Caco-2 (cell line): Measurements from ENCODE around the gene PDCD1. TPM values are rescaled to one million over a fixed set of nuclear protein-coding genes. Genes with fewer than 3 reads are reported as not detected.
"Not testable (repeated sequence)": the region's sequence is repeated elsewhere in the genome, so short reads cannot be mapped to it uniquely, and the experiment has no call there.

Source experiments
- Bru-seq: library from RNA; stranded (reverse); fragments of 400-500 nt; gene quantifications from one replicate; lab custom pipeline; 2021; lab: Mats Ljungman, UMichigan
- BruChase-seq, 2 experiments: library from RNA; stranded (reverse); fragments of 400-500 nt; gene quantifications; one replicate each; lab custom pipeline; 2021; lab: Mats Ljungman, UMichigan
- BruUV-seq: library from RNA; stranded (reverse); fragments of 400-500 nt; replicated peaks from 2 replicates; lab custom pipeline; 2021; lab: Mats Ljungman, UMichigan
- CTCF ChIA-PET: fragments of 300-600 bp; sonication (Branson Sonifier 250); formaldehyde crosslinking; loops from one replicate; lab custom pipeline; 2022; ENCODE audit warnings: antibody characterized with exemption; lab: Charles Lee
- POLR2A ChIA-PET: fragments of 300-600 bp; sonication (Branson Sonifier 250); formaldehyde crosslinking; loops from one replicate; lab custom pipeline; 2022; ENCODE audit warnings: antibody characterized with exemption; lab: Charles Lee
- DNase-seq, 2 experiments: peaks; one replicate each; pipeline versions ENCODE4 v3.0.0 to v3.0.0-alpha.2; 2020 to 2022
- H3K27me3 ChIP-seq: replicated peaks from 2 replicates; pipeline ENCODE4 v1.6.0; 2011; ENCODE audit warnings: low read length; ENCODE audit not compliant: control insufficient read depth, insufficient read depth
- H3K36me3 ChIP-seq: 2 replicates; pipeline ENCODE4 v1.5.1; 2011; ENCODE audit warnings: low read length; ENCODE audit not compliant: control insufficient read depth, insufficient read depth
- H3K4me1 ChIP-seq: fragments of 250-450 bp; sonication (Bioruptor Pico); 2 replicates; pipeline ENCODE4 v1.5.1; 2020; ENCODE audit warnings: mild to moderate bottlenecking
- H3K4me3 ChIP-seq: 2 replicates; pipeline ENCODE4 v1.5.1; 2011; ENCODE audit warnings: low read depth, mild to moderate bottlenecking, control low read depth, low read length
- H3K9me3 ChIP-seq: fragments of 250-450 bp; sonication (Bioruptor Pico); 2 replicates; pipeline ENCODE4 v1.5.1; 2020; ENCODE audit warnings: mild to moderate bottlenecking, moderate library complexity
- H3K27ac Mint-ChIP-seq: one replicate; pipeline ENCODE4 v1.8.0; 2022; ENCODE audit warnings: mixed read lengths; ENCODE audit not compliant: unreplicated experiment
- H3K27me3 Mint-ChIP-seq: one replicate; pipeline ENCODE4 v1.8.0; 2022; ENCODE audit warnings: mixed read lengths; ENCODE audit not compliant: insufficient read depth, unreplicated experiment
- H3K36me3 Mint-ChIP-seq: one replicate; pipeline ENCODE4 v1.8.0; 2022; ENCODE audit warnings: mild to moderate bottlenecking, mixed read lengths; ENCODE audit not compliant: insufficient read depth, unreplicated experiment
- H3K4me1 Mint-ChIP-seq: one replicate; pipeline ENCODE4 v1.8.0; 2022; ENCODE audit warnings: low read depth, mixed read lengths; ENCODE audit not compliant: unreplicated experiment
- H3K4me3 Mint-ChIP-seq: one replicate; pipeline ENCODE4 v1.8.0; 2022; ENCODE audit warnings: mild to moderate bottlenecking, moderate library complexity, mixed read lengths; ENCODE audit not compliant: unreplicated experiment
- H3K9me3 Mint-ChIP-seq: one replicate; pipeline ENCODE4 v1.8.0; 2022; ENCODE audit warnings: mixed read lengths; ENCODE audit not compliant: unreplicated experiment
- CTCF ChIP-seq, 2 experiments: fragments of 200-600 bp in 1 of 2; IDR thresholded peaks; 1 replicate in 1 of 2; 2 replicates in 1 of 2; pipeline versions ENCODE4 v1.5.1 to v1.8.0; 2011 to 2022; ENCODE audit warnings: antibody characterized with exemption in 1 of 2, control low read depth in 1 of 2, inconsistent platforms in 1 of 2, low read depth in 1 of 2, low read length in 1 of 2, mild to moderate bottlenecking in 1 of 2, moderate library complexity in 1 of 2; ENCODE audit not compliant: insufficient read depth in 1 of 2, severe bottlenecking in 1 of 2, unreplicated experiment in 1 of 2
- intact Hi-C: fragments of 100-400 bp; cut with micrococcal nuclease; formaldehyde crosslinking; loops from one replicate; pipeline ENCODE4 v1.10.0; 2022; ENCODE audit not compliant: unreplicated experiment
- long read RNA-seq: library from polyadenylated mRNA; stranded (forward); transcript quantifications from one replicate; pipeline ENCODE4 v2.0.0, GENCODE V29; 2022
- total RNA-seq: library from RNA; stranded (reverse); gene quantifications from 2 replicates; pipeline ENCODE4 v1.2.3, GENCODE V29; 2022

PDCD1 gene
- total RNA-seq (not detected in 2 replicates), Bru-seq, nascent RNA (not detected), BruChase-seq, experiment 1, labeled RNA remaining after a 2-hour chase (not detected), BruChase-seq, experiment 2, labeled RNA remaining after a 6-hour chase (not detected)
- long read RNA-seq: 0 reads

- no peaks in the 10 kb centered on the region for H3K9me3 ChIP-seq
- no peak for TF ChIP-seq CTCF (IDR thresholded peaks at IDR 0.05; ENCODE audit: insufficient read depth in 1 of 2, low read depth in 1 of 2, low read length in 1 of 2, severe bottlenecking in 1 of 2, unreplicated experiment in 1 of 2)
- no peaks in the 10 kb centered on the region for H3K9me3 Mint-ChIP-seq
- POLR2A ChIA-PET: no interaction called here
- no peak within 1 kb of the TSS for H3K4me3 Mint-ChIP-seq
- no peak within 1 kb of the TSS for H3K4me3 ChIP-seq
- DNase-seq: no peak
- no peaks in the 10 kb centered on the region for H3K36me3 Mint-ChIP-seq
- H3K4me1 Mint-ChIP-seq: no peaks in the 10 kb centered on the region
- H3K27me3 Mint-ChIP-seq: no peaks in the 10 kb centered on the region
- no peaks in the 10 kb centered on the region for H3K4me1 ChIP-seq
- intact Hi-C loops: no loop called here
- no peaks in the 10 kb centered on the region for H3K36me3 ChIP-seq
- no peak within 1 kb of the TSS for H3K27ac Mint-ChIP-seq
- no TSS peak for BruUV-seq
- CTCF ChIA-PET: no interaction called here
- no peaks in the 10 kb centered on the region for H3K27me3 ChIP-seq
These were observed at the start of gene PDCD1 for GRCh38 chr2:241858206-241859016. Gene PDCD1 (minus strand): TSS chr2:241858894. CDS start chr2:241858838, 56 bp downstream.

GRCh38 chr2:241907831-241908230 lies 49.1 kb upstream of the PDCD1 start:
- H3K4me3 ChIP-seq, H3K4me1 ChIP-seq, H3K4me3 Mint-ChIP-seq, H3K27me3 Mint-ChIP-seq, DNase-seq, H3K36me3 Mint-ChIP-seq, intact Hi-C loops, CTCF ChIA-PET, H3K4me1 Mint-ChIP-seq, H3K27ac Mint-ChIP-seq, H3K36me3 ChIP-seq, H3K9me3 ChIP-seq, H3K9me3 Mint-ChIP-seq, H3K27me3 ChIP-seq, BruUV-seq, POLR2A ChIA-PET: not testable (repeated sequence)

- CTCF ChIA-PET: no interaction called here
- H3K4me3 Mint-ChIP-seq: no peak overlapping the region
- H3K4me3 ChIP-seq: no peak overlapping the region
- no peak for TF ChIP-seq CTCF (IDR thresholded peaks at IDR 0.05; ENCODE audit: insufficient read depth in 1 of 2, low read depth in 1 of 2, low read length in 1 of 2, severe bottlenecking in 1 of 2, unreplicated experiment in 1 of 2)
- H3K27ac Mint-ChIP-seq: no peak overlapping the region
- H3K27me3 Mint-ChIP-seq: no peaks in the 10 kb centered on the region
- H3K4me1 ChIP-seq: no peaks in the 10 kb centered on the region
- intact Hi-C loops: no loop called here
- H3K4me1 Mint-ChIP-seq: no peaks in the 10 kb centered on the region
- BruUV-seq: no TSS peak
- POLR2A ChIA-PET: no interaction called here
- H3K9me3 ChIP-seq: no peaks in the 10 kb centered on the region
- no peaks in the 10 kb centered on the region for H3K36me3 ChIP-seq
- no peaks in the 10 kb centered on the region for H3K9me3 Mint-ChIP-seq
- H3K27me3 ChIP-seq: no peaks in the 10 kb centered on the region
- DNase-seq: no peak
- H3K36me3 Mint-ChIP-seq: no peaks in the 10 kb centered on the region
These were observed 48.3 kb upstream of the PDCD1 start for GRCh38 chr2:241906826-241907570.

GRCh38 chr2:241906378-241906770 lies 47.7 kb upstream of the PDCD1 start:
- H3K9me3 Mint-ChIP-seq, H3K36me3 ChIP-seq, H3K27me3 ChIP-seq, H3K4me3 ChIP-seq, DNase-seq, POLR2A ChIA-PET, H3K36me3 Mint-ChIP-seq, BruUV-seq, H3K27ac Mint-ChIP-seq, H3K9me3 ChIP-seq, intact Hi-C loops, H3K4me1 ChIP-seq, H3K4me3 Mint-ChIP-seq, H3K27me3 Mint-ChIP-seq, CTCF ChIA-PET, H3K4me1 Mint-ChIP-seq: not testable (repeated sequence)
